Adipocyte (in vitro differentiated cells): ENCODE results near the gene XXYLT1.

Experiments
- DNase-seq: peaks from one replicate; pipeline ENCODE4 v3.0.0-alpha.2; 2015; ENCODE audit warnings: low read depth
- H3K27me3 ChIP-seq: replicated peaks from 2 replicates; pipeline ENCODE4 v1.7.0; 2013; ENCODE audit warnings: mild to moderate bottlenecking, low read length, moderate library complexity; ENCODE audit not compliant: control insufficient read depth, insufficient read depth
- H3K36me3 ChIP-seq: 2 replicates; pipeline ENCODE4 v1.7.0; 2013; ENCODE audit warnings: low read length, mild to moderate bottlenecking, moderate library complexity; ENCODE audit not compliant: control insufficient read depth, insufficient read depth, severe bottlenecking
- H3K4me1 ChIP-seq: 2 replicates; pipeline ENCODE4 v1.7.0; 2013; ENCODE audit warnings: mild to moderate bottlenecking, low read length, moderate library complexity; ENCODE audit not compliant: control insufficient read depth, insufficient read depth
- H3K4me3 ChIP-seq: 2 replicates; pipeline ENCODE4 v1.7.0; 2013; ENCODE audit warnings: mild to moderate bottlenecking, low read length, moderate library complexity
- H3K9ac ChIP-seq: 2 replicates; pipeline ENCODE4 v1.7.0; 2013; ENCODE audit warnings: mild to moderate bottlenecking, low read length, moderate library complexity
- H3K9me3 ChIP-seq: 2 replicates; pipeline ENCODE4 v1.7.0; 2013; ENCODE audit warnings: mild to moderate bottlenecking, low read length, moderate library complexity; ENCODE audit not compliant: control insufficient read depth

XXYLT1 gene

DNA sequence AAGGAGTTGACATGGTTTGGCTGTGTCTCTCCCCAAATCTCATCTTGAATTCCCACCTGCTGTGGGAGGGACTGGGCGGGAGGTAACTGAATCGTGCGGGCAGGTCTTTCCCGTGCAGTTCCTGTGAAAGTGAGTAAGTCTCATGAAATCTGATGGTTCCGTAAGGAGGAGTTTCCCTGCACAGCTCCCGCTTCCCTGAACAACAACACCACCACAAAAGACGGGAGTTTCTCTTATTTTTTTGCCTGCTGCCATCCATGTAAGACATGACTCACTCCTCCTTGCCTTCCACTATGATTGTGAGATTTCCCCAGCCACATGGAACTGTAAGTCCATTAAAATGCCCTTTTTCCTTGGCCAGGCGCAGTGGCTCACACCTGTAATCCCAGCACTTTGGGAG lies 22.7 kb downstream of the XXYLT1 start:
- no peaks in the 10 kb centered on the region for H3K27me3 ChIP-seq
- H3K4me1 ChIP-seq = peaks cover 18% of the 10 kb centered on the region
- DNase-seq = no peak
- no peak overlapping the region for H3K9ac ChIP-seq
- H3K4me3 ChIP-seq = no peak overlapping the region
- H3K9me3 ChIP-seq = no peaks in the 10 kb centered on the region
- H3K36me3 ChIP-seq = no peaks in the 10 kb centered on the region

DNA sequence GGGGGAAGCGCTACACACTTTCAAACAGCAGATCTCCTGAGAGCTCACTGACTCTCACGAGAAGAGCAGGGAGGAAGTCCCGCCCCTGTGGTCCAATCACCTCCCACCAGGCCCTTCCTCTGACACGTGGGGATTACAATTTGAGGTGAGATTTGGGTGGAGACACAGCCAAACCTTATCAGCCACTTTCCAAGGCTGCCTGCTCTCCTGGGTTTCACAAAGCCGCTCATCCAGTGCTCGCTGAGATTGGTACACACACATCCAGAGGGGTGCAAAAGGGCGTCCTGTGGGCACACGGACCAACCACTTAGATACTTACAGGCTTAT lies 23.1 kb downstream of the XXYLT1 start:
- Histone ChIP-seq H3K36me3 (no peaks in the 10 kb centered on the region), H3K4me3 (no peak overlapping the region), H3K27me3 (no peaks in the 10 kb centered on the region), H3K9me3 (no peaks in the 10 kb centered on the region), H3K9ac (no peak overlapping the region), H3K4me1 (peaks cover 13% of the 10 kb centered on the region)
- no peak for DNase-seq

DNA sequence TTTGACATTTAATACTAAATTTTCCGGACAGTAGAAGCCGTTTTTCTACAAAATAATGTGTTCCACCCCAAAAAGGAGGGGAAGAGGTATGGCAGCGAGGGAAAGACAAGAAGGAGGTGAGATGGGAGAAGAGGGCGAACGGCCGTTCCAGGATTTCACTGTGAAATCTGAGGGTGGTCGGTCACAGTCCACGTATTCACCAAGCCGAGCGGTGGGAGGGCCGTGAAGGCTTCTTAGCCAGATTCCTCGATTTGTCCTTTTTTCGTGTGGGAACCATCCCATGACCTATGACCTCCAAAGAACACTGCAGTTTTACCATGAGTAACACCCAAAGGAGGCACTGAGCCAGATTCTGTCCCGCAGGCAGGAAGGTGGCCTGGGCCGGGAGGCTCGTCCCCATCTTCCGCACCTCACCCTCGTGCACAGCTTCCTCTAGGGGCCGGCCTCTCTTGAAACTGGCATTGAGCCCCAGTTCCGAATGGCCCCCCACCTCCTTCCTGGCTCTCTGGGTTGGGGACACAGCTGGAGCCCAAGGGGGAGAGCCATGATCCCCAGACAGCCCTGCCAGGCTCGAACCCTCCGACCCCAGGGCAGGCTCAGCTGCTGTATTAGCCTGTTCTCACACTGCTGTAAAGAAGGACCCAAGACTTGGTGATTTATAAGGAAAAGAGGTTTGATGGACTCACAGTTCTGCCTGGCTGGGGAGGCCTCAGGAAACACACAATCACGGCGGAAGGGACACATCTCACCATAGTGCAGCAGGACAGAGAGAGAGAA lies 23.7 kb downstream of the XXYLT1 start:
- DNase-seq = no peak
- no peaks in the 10 kb centered on the region for H3K36me3 ChIP-seq
- H3K27me3 ChIP-seq = no peaks in the 10 kb centered on the region
- peaks cover 8% of the 10 kb centered on the region for H3K4me1 ChIP-seq
- no peak overlapping the region for H3K9ac ChIP-seq
- no peaks in the 10 kb centered on the region for H3K9me3 ChIP-seq
- no peak overlapping the region for H3K4me3 ChIP-seq

DNA sequence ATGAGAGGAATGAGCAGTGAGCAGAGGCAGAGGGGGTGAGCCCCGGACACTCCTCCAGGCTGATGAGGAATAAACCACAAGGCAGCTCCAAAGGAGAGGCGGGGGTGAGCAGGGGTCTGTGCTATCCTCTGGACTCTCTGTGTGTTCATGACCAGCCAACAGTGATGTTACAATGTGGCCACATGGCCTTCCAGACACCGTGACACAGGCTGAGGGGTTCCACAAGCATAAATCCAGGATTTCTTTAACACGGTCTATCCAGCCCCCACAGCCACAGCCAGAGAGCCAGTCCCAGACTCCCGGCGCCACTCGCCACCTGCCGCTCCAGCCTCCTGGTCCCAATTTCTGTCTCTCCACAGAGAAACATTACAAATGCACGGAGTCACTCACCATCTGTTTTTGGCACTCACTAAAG lies 24.4 kb downstream of the XXYLT1 start:
- Histone ChIP-seq H3K27me3 (no peaks in the 10 kb centered on the region), H3K9me3 (no peaks in the 10 kb centered on the region), H3K36me3 (no peaks in the 10 kb centered on the region), H3K9ac (no peak overlapping the region), H3K4me1 (peaks cover under 1% of the 10 kb centered on the region), H3K4me3 (no peak overlapping the region)
- no peak for DNase-seq

DNA sequence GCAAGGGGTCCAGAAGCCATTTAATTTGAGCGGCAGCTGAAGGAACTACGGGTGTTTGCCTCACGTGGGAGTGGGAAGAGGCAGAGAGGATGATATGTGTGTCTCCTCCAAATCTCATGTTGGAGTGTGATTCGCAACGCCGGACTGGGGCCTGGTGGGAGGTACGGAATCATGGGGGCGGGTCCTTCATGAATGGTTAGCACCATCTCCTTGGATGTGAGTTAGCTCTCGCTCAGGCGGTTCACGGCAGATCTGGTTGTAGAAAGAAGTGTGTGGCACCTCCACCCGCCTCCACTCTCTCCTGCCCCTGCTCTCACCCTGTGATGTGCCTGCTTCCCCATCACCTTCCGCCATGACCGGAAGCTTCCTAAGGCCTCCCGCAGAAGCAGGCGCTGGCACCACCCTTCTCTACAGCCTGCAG lies 25.4 kb downstream of the XXYLT1 start:
- H3K9ac ChIP-seq = no peak overlapping the region
- no peaks in the 10 kb centered on the region for H3K36me3 ChIP-seq
- H3K4me1 ChIP-seq = peaks cover under 1% of the 10 kb centered on the region
- no peak overlapping the region for H3K4me3 ChIP-seq
- H3K9me3 ChIP-seq = no peaks in the 10 kb centered on the region
- H3K27me3 ChIP-seq = no peaks in the 10 kb centered on the region
- DNase-seq = no peak

DNA sequence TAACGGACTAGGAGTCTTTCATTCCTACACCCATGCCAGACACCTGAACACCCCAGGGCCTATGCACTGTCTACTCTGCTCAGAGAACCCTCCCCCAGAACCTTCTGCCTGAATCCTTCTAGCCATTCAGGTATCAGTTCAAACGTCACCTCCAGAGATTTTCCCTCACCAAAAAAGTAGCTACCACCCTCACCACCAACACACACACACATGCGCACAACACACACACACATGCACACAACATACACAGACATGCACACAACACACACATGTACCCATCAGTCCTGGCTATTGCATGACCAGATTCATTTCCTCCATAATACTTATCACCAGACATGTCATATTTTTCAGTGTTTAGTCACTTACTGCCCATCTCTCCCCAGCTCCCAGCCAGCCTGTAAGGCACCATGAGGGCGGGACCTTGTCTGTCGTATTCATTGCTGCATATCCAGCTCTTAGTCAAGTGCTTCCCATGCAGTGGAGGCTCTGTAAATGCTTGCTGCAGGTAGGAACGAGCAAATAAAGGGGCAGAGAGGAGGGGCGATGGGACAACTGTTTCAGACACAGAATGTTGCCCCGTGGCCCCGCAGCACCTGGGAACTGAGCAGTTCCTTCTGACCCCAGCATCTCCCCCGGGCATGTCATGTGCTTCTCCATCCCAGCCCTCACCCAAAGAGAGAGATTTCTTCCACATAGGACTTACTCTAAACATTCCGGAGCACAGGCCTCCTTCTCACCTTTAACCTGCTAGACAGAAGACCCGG lies 29.2 kb downstream of the XXYLT1 start:
- peaks cover 25% of the 10 kb centered on the region for H3K4me1 ChIP-seq
- no peaks in the 10 kb centered on the region for H3K27me3 ChIP-seq
- no peaks in the 10 kb centered on the region for H3K36me3 ChIP-seq
- H3K9me3 ChIP-seq = no peaks in the 10 kb centered on the region
- DNase-seq = no peak
- no peak overlapping the region for H3K9ac ChIP-seq
- H3K4me3 ChIP-seq = no peak overlapping the region

DNA sequence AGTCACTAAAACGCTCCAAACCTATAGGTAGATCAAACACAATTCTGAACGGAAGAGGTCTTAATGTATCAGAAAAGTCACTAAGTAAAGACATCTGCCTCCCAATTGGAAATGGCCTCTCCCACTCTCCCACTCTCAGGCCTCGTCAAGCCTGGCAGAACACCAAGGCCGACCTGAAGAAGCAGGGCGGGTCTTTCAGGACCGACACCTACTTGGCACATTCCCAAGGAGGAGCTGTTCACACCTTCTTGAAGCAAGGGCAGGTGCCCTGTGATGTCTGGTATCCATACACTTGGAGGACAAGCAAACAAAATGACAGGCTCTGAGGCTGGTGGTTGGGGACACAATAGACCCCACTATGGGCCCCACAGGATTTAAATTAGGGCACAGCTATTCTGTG lies 30.0 kb downstream of the XXYLT1 start:
- Histone ChIP-seq H3K9ac (no peak overlapping the region), H3K4me3 (no peak overlapping the region), H3K27me3 (no peaks in the 10 kb centered on the region), H3K36me3 (no peaks in the 10 kb centered on the region), H3K9me3 (no peaks in the 10 kb centered on the region), H3K4me1 (peaks cover 25% of the 10 kb centered on the region)
- DNase-seq = no peak

DNA sequence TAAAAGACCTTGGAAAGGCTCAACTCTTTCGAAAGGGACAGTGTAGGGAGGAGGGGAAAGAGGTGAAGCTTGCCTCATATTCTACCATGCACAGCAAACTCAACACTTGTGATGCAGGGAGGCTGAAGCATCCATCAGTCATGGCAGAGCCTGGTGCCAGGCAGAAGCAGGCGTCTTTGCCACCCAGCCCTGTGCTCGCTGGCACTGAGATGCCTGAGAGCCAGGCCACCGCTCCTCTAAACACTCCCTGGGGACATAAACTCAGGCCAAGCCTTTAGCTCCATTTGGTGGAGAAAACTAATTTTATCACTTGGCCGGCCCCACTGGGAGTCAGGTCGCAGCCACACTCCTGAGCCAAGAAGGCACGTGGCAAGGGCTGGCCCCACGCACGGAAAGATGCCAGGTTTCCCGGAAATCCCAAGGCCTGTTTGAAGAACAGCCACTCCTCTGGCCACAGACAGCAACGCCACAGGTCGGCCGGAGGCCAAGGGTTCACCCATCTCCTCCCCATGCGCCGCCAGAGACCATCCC lies 30.7 kb downstream of the XXYLT1 start:
- DNase-seq = no peak
- H3K4me3 ChIP-seq = no peak overlapping the region
- H3K4me1 ChIP-seq = peaks cover 25% of the 10 kb centered on the region
- no peaks in the 10 kb centered on the region for H3K27me3 ChIP-seq
- H3K36me3 ChIP-seq = no peaks in the 10 kb centered on the region
- H3K9ac ChIP-seq = peak overlapping the region; percentile 14
- no peaks in the 10 kb centered on the region for H3K9me3 ChIP-seq

DNA sequence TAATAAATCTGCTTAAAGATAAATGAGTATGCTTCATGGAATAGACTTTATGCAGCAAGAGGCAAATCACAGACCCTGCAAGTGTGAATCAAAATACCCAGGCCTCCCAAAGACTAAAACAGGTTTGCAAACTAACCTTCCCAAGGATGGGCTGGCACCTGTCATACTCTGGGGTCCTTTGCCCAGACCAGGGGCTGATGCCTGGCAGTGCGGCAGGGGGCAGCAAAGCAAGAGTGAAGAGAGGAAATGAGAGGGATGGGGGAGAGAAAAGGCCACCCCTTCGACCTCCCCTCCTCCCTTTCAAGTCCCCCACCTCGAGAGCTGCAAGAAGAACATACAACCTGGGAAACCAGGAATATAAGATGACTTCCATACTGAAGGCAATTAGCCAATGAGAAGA lies 31.8 kb downstream of the XXYLT1 start:
- no peaks in the 10 kb centered on the region for H3K27me3 ChIP-seq
- DNase-seq = no peak
- H3K4me3 ChIP-seq = no peak overlapping the region
- H3K36me3 ChIP-seq = no peaks in the 10 kb centered on the region
- peak overlapping the region; percentile 14 for H3K9ac ChIP-seq
- H3K4me1 ChIP-seq = peaks cover 25% of the 10 kb centered on the region
- no peaks in the 10 kb centered on the region for H3K9me3 ChIP-seq

DNA sequence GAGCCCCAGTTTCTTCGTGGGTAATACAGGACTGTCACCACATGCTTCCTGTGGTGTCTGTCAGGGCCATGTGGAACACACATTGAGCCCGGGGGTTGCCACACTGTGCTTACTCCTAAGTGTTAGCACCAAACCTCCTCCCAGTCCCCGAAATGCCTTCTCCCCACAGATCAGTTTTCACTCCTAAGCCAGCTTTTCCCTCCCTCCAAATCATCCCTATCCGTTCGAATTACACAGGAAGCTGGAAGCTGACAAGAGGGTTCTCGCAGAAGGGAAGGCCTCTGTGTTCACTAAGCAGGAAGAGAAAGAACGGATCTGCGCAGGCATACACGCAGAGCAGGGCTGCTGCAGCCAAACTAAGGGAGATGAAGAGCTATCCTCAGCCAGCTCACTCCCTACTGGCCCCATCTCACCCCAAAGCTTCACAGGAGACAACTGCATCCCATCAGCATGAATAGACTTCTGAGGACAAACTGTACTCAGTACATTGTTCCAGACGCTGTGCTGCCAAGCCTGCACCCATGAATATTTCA lies 32.3 kb downstream of the XXYLT1 start:
- Histone ChIP-seq H3K36me3 (no peaks in the 10 kb centered on the region), H3K4me3 (no peak overlapping the region), H3K27me3 (no peaks in the 10 kb centered on the region), H3K4me1 (peaks cover 25% of the 10 kb centered on the region), H3K9ac (peak overlapping the region; percentile 72), H3K9me3 (no peaks in the 10 kb centered on the region)
- peak; percentile 30 for DNase-seq

DNA sequence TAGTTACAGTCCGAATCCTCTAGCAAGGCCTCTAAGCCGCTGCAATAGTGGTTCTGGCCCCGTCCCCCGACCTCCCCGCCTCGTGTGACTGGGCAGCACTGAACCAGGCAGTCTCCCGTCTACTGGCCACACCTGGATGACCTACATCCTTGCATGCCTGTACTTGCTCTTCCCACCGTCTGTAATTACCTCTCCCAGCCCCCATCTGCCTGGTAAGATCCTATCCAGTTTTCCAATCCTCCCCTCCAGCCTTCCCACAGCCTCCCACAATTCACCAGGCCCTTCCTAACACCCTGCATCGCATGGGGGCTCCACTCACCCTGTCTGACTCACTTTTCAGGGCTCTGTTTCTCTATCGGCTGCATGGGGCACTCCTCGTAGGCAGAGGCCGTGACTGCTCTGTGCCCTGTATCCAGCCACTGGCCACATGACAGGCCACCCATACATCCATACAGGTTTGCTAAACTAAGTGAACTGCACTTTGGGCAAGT lies 32.8 kb downstream of the XXYLT1 start:
- H3K36me3 ChIP-seq = no peaks in the 10 kb centered on the region

More for the DNA sequence above, 32.8 kb downstream of the XXYLT1 start:
- H3K4me3 ChIP-seq = no peak overlapping the region
- no peak for DNase-seq
- H3K27me3 ChIP-seq = no peaks in the 10 kb centered on the region
- H3K9ac ChIP-seq = peak overlapping the region; percentile 72
- H3K9me3 ChIP-seq = no peaks in the 10 kb centered on the region
- H3K4me1 ChIP-seq = peaks cover 25% of the 10 kb centered on the region
